ENCODE data around the gene FAM13B.
A peak's percentile ranks its signal among the peaks of the same experiment; 100 is the strongest.

FAM13B gene

GRCh38 chr5:137933491-137933911 lies 99.4 kb downstream of the FAM13B start:
- peak; percentile 33 for DNase-seq (ENCODE audit: low read depth, low spot score)
- TF ChIP-seq CTCF (IDR thresholded peaks at IDR 0.05; ENCODE audit: low read depth, low read length), result no peak
- H3K4me3 ChIP-seq (ENCODE audit: low read depth, low read length), result no peak overlapping the region
- in situ Hi-C loops (cut with HindIII; ENCODE audit: low sequenced_read_pairs), result no loop called here

GRCh38 chr5:137932800-137933199 lies 100.1 kb downstream of the FAM13B start:
- no peak overlapping the region for H3K4me3 ChIP-seq (ENCODE audit: low read depth, low read length)
- no peak for TF ChIP-seq CTCF (IDR thresholded peaks at IDR 0.05; ENCODE audit: low read depth, low read length)
- in situ Hi-C loops (cut with HindIII; ENCODE audit: low sequenced_read_pairs), result no loop called here
- no peak for DNase-seq (ENCODE audit: low read depth, low spot score)

GRCh38 chr5:137923856-137924255 lies 109.0 kb downstream of the FAM13B start:
- in situ Hi-C loops (cut with HindIII; ENCODE audit: low sequenced_read_pairs), result no loop called here
- no peak overlapping the region for H3K4me3 ChIP-seq (ENCODE audit: low read depth, low read length)
- TF ChIP-seq CTCF (IDR thresholded peaks at IDR 0.05; ENCODE audit: low read depth, low read length), result peak; percentile 19
- peak; percentile 10 for DNase-seq (ENCODE audit: low read depth, low spot score)

GRCh38 chr5:137921931-137922330 lies 110.9 kb downstream of the FAM13B start:
- DNase-seq (ENCODE audit: low read depth, low spot score), result peak; percentile 43
- TF ChIP-seq CTCF (IDR thresholded peaks at IDR 0.05; ENCODE audit: low read depth, low read length), result no peak
- H3K4me3 ChIP-seq (ENCODE audit: low read depth, low read length), result no peak overlapping the region
- in situ Hi-C loops (cut with HindIII; ENCODE audit: low sequenced_read_pairs), result no loop called here

GRCh38 chr5:137916923-137917322 lies 116.0 kb downstream of the FAM13B start:
- H3K4me3 ChIP-seq (ENCODE audit: low read depth, low read length), result no peak overlapping the region
- in situ Hi-C loops (cut with HindIII; ENCODE audit: low sequenced_read_pairs), result no loop called here
- DNase-seq (ENCODE audit: low read depth, low spot score), result no peak
- TF ChIP-seq CTCF (IDR thresholded peaks at IDR 0.05; ENCODE audit: low read depth, low read length), result no peak

GRCh38 chr5:137914758-137915157 lies 118.1 kb downstream of the FAM13B start:
- no peak overlapping the region for H3K4me3 ChIP-seq (ENCODE audit: low read depth, low read length)
- no peak for TF ChIP-seq CTCF (IDR thresholded peaks at IDR 0.05; ENCODE audit: low read depth, low read length)
- in situ Hi-C loops (cut with HindIII; ENCODE audit: low sequenced_read_pairs), result no loop called here
- DNase-seq (ENCODE audit: low read depth, low spot score), result no peak

All from astrocyte of the spinal cord (primary cell).